Fibroblast of skin of abdomen (primary cell): Measurements from ENCODE around the gene CTTN.

Experiments
- DNase-seq: peaks from one replicate; pipeline ENCODE4 v3.0.0-alpha.2; 2013

The CTTN gene

DNA sequence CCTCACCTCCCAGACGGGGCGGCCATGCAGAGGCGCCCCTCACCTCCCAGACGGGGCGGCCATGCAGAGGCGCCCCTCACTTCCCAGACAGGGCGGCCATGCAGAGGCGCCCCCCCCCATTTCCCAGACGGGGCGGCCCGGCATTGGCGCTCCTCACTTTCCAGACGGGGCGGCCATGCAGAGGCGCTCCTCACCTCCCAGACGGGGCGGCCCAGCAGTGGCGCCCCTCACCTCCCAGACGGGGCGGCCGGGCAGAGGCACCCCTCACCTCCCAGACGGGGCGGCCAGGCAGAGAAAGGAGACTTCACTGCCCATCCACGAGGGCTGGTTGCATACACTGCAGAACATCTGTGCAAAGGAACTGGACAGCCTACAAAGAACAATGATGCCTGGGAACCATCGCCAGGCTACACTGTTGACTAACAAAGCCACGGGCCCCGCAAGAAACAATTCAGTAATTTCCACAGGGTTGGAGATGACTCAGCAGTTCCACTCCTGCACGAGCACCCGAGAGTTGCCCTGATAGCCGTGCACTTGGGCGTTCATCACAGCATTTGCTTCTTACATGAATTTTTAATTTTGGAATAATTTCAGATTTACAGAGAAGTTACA, 58.7 kb downstream of the CTTN start:
- no peak for DNase-seq

DNA sequence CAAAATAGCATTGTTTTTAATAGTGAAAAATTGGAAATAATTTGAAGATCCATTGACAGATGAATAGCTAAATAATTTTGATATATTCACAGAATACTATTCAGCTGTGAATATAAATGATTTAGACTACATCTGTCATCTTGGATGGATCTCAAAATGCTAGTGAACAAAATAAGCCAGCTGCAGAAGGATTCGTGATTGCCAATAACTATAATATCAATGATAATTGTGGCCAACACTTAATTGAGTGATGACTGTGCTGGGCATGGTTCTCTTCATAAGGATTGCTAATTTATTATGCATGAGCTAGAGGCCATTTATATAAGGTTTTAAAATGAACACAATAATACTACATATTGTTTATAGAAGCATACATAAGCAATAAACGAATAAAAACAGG, 60.4 kb downstream of the CTTN start:
- DNase-seq = no peak

DNA sequence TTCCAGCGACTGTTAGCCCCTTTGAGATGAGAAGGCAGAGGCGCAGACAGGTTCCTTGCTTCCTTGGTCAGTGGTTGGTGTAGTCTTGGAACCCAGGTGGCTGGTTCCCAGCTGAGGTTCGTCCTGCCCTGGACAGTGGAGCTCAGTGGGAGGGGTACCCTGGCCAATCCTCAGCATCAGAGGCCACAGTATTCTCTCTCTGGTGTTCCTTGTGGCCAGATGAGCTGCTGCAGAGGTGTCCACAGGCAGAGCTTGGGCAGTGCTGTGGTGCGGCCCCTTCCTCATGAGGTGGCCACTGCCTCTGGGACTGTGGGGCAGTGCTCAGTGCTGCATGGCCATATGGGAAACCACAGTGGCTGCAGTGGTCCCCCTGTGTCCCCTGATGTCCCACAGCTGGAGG, 61.8 kb downstream of the CTTN start:
- DNase-seq = no peak

DNA sequence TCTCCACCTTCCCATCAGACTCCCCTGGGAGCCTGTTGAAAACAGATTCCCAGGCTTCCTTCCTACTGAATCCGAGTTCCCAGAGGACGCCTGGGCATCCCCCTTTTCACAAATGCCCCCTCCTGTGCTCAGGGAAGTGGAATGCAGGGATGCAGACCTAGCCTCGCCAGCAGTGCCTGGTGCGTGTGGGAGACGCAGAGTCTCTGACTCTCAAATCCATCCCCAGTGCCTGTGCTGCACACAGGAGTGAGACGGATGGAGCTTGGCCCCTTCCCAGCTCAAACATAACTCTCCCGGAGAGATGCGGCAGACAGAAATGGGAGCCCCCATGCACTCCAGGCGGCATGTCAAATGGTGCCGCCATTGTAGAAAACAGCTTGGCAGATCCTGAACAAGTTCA, 62.6 kb downstream of the CTTN start:
- no peak for DNase-seq

DNA sequence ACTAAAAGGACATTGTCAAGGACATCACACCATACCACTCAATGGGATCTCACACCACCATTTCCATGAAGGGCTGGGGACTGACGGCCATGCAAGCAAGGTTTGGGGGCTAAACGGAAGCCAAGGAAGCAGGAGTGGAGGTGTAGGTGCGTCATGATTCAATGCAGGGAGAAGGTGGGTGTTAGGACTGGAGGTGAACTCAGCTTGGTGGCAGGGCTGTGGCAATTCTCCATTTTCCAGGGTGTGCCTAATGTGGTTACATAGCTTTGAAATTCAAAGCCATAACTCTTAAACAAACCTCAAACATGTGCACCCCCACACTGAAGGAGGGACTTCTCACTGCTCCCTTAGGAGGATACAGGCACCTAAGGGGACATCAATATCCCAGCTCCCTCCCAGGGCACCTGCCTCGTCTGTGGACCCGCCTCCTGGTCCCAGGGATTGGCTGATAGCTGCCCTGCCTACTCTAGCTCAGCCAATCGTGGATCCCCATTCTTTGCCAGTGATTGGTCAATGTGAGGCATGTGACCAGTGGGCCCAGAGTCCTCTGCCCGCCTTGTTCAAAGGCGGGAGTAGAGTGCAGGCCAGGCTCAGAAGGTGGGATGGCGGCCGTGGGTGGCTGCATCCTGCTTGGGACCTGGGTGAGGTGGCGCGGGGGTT, 64.6 kb downstream of the CTTN start:
- DNase-seq = no peak

DNA sequence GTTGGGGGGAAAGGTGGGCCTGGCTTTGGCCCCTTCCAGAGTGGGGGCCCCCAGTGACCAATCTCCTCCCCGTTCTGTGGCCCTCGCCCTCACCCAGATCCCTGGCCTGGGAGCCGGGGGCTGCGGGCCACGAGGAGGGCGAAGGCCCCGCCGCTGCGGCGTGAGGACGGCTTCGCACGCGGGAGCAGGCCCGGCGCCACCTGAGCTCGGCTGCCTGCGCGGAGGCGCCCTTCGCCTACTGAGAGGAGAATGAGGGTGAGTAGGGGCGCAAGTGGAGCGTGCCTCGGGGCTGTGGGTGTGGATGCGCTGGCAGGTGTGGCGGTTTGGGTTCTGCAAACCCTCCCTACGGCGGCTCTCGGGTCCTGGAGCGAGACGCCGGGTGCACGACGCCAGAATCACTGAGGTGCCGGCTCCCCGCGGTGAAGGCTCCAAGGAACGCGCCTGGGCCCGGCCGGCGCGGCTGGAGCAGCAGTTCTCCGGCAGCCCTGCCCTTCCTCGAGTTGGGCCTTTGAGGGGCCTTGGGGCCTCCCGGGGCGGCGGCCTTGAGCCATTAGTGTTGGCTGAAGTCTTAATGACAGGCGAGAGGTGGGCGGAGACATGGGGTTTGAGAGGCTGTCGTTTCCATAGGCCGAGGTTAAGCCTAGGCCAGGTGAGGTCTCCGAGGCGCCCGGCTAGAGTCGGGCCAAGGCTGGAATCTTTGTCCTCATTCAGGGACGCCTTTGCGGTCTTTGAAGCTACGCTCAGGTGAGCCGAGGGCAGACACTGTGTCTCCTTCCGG, 65.3 kb downstream of the CTTN start:
- no peak for DNase-seq

DNA sequence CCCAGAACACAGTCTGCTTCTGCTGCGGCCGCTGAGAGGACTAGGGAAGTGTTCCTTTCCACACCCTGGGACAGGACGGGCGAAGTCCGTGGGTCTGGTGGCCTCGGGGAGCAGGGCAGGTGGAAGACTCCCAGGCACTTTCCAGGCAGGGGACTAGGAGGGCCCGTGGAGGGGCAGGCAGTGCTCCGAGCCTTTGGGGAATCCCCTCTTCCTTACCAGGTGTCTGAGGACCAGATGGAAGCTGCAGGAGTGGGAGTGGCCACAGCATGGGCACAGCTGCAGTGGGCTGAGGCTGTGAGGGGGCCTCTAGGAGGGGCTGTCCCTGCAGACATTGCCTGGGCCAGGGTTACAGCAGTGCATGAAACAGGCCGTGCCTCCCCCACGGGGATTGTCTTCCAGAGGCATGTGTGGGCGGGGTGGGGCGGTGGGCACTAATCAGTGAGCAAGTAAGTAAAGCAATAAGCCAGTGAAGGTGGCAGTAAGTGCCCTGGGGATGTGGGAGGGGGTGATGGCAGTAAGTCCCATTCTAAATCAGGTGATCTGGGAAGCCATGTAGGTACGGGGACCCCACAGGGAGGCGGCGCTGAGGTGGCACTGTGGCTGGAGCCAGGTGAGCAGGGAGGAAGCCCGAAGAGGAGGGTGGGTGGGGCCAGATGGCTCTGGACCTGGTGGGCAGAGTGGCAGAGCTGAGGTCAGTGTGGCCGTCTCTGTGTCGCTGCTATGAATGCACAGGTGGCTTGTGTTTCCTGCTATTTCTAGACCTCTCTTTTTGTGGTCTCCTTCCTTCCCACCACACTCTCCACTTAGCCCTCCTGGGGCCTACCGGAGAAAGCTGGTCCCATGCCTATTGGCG, 66.4 kb downstream of the CTTN start:
- DNase-seq = no peak

DNA sequence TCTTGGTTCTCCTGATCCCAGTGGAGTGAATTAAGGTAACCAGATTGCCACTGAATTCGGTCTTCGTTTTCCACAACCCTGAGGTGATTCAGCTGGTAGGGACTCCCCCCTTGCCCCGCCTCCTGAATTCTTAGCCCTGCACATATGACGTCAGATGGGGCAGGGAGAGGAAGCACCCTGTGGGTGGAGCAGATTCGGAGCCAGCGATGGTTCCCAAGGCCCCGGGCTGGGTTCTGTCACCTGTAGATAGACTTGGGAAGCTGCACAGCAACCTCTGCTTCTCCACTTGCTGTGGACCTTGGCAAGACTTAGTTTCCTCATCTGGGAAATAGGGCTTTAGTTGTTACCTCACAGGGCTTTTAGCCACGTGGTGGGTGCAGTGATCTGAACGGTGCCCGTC, 67.8 kb downstream of the CTTN start:
- DNase-seq = no peak

DNA sequence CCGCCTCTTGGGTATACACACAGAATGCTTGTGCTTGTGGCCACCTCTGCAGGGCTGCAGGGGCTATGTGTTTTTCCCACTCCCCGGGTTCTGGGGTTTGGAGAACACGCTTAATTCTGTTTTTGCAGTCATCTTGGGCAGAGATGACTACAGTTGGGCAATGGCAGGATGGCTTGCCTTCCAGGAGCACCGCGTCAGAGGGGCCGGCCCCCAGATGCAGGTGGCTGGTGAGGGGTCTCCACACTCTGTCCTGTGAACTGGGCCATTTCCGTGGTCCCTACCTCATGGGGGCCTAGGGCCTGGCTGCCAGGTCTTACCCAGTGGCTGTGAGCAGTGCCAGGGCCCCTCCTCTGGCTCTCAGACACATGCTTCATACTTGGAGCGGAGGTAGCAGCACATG, 68.3 kb downstream of the CTTN start:
- no peak for DNase-seq

DNA sequence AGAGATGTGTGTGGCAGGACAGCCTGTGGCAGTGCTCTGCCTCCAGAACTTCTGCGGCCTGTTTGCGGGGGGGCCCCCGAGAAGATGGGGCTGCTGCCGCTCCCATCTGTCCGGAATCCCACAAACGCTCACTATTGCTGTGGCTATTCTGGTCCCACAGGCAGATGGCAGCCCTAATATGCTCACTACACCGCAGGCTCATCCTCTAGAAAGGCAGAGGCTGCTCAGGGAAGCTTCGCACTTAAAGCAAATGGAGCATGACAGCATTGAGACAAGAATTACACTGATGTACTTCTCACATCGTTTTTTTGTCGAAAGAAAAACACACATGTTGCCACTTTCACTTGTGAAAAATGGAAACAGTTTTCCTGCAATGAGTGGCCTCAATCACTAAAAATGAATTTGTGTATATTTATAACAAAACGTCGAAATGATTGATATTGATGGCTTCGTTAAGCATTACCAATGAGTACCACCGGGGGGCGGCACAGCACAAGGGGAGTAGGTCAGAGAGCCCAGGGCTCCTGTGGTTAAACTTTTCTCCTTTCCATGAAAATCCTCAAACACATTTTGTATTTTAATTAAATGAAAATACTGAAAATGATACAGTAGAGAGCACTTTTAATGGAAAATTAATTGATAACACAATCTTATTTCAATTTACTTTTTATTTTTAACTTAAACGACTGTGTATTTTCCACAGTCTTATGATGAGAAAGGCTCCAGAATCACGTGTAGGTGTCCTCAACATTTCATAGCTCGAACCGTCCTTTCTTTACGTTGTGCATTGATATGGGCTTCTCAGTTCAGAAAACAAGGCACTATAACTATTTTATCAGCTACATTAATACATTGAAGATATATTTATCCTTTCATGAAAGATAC, 69.1 kb downstream of the CTTN start:
- peak; percentile 26 for DNase-seq

DNA sequence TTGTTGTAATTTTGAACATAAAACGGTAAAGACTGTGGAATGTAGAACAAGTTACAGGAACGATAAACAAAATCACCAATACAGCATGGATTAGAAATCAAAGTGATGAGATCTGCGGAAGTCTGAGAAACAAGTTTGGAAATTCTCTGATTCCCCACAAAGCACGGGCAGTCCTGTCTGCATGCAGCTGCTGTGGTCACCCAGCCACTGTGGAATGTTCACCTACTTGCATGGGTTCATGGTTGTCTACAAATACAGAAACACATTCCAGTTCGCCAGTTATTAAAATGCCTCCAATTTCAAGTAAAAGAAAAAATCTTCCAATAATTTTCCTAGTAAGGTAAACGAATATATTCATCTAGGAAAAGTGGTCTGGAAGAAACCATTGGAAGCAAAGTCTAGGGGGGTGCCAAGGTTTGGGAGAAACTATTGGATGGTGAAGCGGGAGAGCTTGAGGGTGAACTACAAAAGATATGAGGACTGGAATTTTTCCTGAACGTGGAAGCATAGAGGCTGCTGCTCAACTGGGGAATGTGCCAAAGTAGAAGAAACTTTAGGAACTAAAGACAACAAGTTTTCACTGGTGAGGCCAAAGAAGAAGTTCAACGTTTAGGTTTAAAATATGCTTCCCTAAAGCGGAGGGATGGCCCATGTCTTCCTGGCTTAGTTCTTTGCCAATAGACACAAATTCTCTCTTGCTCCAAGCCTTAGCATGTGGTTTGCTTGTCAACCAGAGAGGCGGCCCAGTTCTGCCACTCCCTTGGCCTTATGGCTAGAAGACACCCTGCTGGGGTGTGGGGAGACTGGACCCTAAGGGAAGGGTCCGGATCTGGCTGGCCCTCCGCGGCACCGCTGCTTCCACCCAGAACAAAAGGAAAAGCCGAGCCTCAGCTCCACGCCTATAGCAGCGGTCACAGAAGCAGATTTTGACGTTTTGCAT, 70.2 kb downstream of the CTTN start:
- DNase-seq = no peak

DNA sequence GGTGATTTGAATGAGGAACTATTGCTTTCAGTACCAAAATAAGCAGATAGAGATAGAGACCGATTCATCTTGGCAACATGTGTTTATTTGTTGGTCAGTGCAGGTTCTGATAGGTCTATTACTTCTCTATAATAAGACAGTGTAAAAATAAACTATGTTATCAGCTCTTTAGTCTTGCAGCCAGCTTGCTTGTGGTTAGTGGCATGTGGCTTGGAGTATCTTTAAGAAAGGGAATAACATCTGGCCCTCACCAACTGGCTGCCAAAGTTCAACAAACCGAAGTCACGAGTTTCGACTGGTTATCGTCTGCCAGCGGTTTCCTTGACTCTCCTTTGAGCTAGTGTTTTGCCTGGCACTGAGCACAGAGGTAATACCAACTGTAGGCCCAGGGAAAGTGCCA, 71.8 kb downstream of the CTTN start:
- DNase-seq = no peak

DNA sequence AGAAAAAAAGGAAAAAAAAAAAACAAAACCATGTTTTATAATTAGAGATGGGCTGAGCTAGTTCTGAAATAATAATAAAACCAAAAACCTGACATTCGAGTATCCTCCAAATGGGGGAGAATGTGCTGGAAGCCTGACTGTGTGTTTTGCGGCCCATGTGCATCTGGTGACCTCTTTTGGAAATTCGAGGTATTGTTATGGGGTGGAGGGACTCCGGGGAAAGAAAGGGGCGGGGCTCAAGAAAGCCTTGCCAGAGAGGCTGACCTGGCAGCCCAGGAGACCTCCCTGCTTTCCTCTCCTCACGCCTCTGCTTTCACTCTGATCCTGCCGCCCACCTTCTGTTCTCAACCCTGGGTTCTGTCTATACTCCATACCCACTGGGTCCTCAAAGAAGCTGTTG, 72.9 kb downstream of the CTTN start:
- peak; percentile 17 for DNase-seq

DNA sequence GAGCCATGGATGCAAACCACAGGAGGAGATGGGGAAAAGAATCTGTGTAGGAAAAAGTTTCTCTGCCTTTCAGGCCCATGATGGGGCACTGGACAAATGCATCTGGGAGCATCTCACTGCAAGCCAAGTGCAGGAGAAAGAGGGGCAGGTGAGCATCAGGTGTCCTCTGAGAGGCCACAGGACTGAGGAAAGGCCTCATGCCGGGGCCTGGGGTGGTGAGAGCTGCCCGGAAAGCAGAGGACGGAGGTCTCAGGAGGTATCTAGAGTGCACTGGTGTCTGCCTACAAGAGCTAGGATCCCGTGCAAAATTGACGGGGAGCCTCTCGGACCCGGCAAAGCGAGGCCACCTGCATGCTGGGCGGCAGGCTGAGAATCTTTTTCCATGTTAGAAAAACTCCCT, 73.9 kb downstream of the CTTN start:
- no peak for DNase-seq

DNA sequence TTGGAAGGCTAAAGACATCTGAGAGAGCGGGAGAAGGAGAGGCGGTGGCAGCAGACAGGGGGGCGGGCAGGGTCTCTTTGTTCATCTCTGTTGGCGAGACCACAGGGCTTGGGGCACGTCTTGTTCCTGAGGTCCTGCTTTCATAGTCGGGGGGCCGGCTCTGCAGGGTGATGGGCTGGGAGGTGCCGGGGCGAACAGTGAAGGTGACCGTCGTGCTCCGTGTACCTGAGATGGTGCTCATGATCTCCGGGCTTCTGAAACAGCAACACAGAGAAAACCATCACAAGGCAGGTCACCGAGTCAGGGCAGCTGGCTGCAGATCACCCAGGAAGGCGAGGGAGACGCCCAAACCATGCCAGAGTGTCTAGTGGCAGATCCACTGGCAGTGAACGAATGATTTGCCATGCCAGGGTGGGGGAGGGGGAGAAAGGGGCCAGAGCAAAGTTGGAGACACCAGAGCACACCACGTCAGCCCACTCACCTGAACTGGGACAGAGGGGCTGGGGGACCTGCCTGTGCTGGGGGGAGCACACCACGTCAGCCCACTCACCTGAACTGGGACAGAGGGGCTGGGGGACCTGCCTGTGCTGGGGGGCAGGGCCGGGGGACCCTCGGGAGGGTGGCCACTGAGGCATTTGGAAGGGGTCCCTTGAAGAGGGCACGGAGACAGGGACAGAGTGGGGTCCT, 75.0 kb downstream of the CTTN start:
- DNase-seq = no peak

DNA sequence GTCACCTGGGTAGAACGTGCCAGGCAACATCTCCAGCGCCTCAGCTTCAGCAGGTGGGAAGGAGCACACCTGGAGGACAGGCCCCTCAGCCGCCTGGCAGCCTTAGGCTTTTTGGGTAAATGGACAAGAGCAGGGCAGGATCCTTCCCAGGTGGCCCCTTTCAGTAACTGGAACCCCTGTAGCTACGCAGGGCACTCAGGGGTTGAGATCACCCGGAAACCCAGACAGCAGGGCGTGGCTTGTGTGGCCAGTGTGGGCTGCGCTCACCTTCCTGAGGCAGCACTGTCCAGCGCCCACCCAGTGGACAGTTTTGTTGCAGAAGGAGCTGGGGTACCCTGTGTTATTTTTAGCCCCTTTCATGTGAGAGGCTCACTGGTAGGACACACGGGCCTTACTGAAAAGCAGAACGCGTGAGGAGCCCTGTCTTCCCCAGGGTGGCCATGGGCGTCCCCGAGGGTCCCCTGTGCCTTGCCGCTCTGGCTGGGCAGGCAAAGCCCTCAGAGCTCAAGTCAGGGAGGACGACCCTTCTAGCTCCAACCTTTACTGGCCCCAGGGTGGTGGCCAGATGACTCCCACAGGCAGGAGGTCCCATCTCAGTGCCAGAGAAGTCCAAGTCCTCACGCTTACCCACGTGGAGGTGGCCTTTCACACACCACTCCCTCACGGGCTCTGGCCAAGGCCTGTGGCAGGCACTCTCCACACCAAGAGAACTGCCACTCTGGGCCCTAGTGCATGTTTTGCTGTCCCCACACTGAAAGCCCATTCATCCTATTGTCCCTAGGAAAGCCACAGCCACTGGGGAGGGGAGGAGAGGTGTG, 75.8 kb downstream of the CTTN start:
- no peak for DNase-seq

DNA sequence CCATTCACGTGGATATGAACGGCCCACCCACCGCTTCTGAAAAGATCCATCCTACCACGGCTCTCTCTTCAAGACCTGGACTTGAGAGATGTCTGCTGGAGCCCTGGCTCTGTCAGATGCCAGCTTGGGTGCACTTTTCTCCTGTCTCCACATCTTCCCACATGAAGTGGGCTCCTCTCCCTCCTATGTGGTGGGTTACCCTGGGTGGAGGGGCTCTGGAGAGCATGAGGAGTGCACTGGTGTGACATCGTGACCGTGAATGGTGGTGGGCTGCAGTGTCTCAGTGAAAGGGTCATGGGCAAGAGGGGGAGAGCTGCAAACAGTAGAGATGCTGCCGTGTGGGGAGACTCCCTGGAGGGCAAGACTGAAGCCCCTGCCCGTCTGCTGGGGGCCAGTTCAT, 76.4 kb downstream of the CTTN start:
- DNase-seq = no peak

DNA sequence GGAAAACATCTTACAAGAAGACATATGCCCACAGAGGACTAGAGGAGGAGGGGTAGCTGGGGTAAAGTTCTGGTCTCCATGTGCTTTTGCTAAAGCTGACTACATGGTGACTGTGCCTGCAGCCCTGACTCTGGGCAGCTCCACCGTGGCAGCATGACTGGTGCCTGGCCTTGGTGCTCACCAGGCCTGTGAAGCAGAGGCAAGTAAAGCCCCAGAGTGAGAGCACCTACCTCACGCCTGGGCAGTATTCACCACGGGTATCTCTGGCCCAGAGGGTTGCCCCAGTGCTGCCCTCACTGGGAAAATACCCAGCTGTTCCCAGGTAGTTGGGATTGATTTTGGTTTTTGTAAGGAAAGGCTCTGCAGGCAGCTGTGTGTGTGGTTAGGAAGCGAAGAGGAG, 78.3 kb downstream of the CTTN start:
- no peak for DNase-seq

DNA sequence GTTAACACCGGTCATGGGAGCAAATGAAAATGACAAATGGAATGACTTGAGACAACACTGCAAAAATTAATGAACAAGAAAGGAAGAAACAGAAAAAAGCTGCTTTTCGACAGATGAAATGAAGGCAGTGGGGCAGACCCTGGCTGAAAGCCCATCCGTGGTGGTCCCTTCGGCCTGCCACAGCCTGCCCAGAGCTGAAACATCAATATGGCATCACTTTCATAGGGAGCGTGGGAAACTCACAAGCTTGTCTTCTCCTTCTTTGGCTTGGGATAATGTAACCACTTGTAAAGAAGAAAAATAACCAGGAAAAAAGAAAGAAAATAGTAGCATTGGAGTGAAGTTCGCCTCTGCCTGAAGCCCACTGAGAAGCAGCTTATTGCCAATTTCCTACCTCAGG, 78.8 kb downstream of the CTTN start:
- DNase-seq = no peak
